Stimulated activated CD8-positive, alpha-beta memory T cell treated with anti-CD3 and anti-CD28 coated beads, Interleukin-4, amount 100 ng/mL, for 24 hours (primary cell): ENCODE results near the gene CAB39.
A peak's percentile ranks its signal among the peaks of the same experiment; 100 is the strongest.

Experiments used
- DNase-seq: peaks from one replicate; pipeline ENCODE4 v3.0.0-alpha.2; 2020; ENCODE audit warnings: low read depth

CAB39 gene

GRCh38 chr2:230821261-230821990 is 108.8 kb downstream of the CAB39 start:
- DNase-seq = no peak

GRCh38 chr2:230821991-230822520 is 109.4 kb downstream of the CAB39 start:
- no peak for DNase-seq

- no peak for DNase-seq
Observed at GRCh38 chr2:230823264-230823964, 110.8 kb downstream of the CAB39 start.

- DNase-seq = no peak
Observed at GRCh38 chr2:230824406-230824978, 111.8 kb downstream of the CAB39 start.

GRCh38 chr2:230825354-230825753 is 112.7 kb downstream of the CAB39 start:
- no peak for DNase-seq

GRCh38 chr2:230827774-230828271 is 115.2 kb downstream of the CAB39 start:
- DNase-seq = no peak

GRCh38 chr2:230828272-230828961 is 115.8 kb downstream of the CAB39 start:
- no peak for DNase-seq

GRCh38 chr2:230829293-230829692 is 116.7 kb downstream of the CAB39 start:
- DNase-seq = no peak

GRCh38 chr2:230829959-230830358 is 117.3 kb downstream of the CAB39 start:
- DNase-seq = no peak

- DNase-seq = no peak
Observed at GRCh38 chr2:230830428-230830827, 117.8 kb downstream of the CAB39 start.

GRCh38 chr2:230840301-230840700 is 127.7 kb downstream of the CAB39 start:
- no peak for DNase-seq

GRCh38 chr2:230842473-230842872 is 129.8 kb downstream of the CAB39 start:
- no peak for DNase-seq

GRCh38 chr2:230843132-230843531 is 130.5 kb downstream of the CAB39 start:
- no peak for DNase-seq

- no peak for DNase-seq
Observed at GRCh38 chr2:230846360-230846759, 133.7 kb downstream of the CAB39 start.

- peak; percentile 92 for DNase-seq
Observed at GRCh38 chr2:230847883-230848388, 135.3 kb downstream of the CAB39 start.

GRCh38 chr2:230849633-230850357 is 137.2 kb downstream of the CAB39 start:
- peak; percentile 59 for DNase-seq

GRCh38 chr2:230850358-230850658 is 137.7 kb downstream of the CAB39 start:
- DNase-seq = no peak

GRCh38 chr2:230852113-230852512 is 139.5 kb downstream of the CAB39 start:
- DNase-seq = no peak

- DNase-seq = no peak
Observed at GRCh38 chr2:230861552-230862255, 149.1 kb downstream of the CAB39 start.

GRCh38 chr2:230862292-230862691 is 149.7 kb downstream of the CAB39 start:
- no peak for DNase-seq

- DNase-seq = no peak
Observed at GRCh38 chr2:230863031-230863430, 150.4 kb downstream of the CAB39 start.
